GM19452 (cell line): ENCODE measurements around the gene ANKLE1.
A peak's percentile ranks its signal among the peaks of the same experiment; 100 is the strongest.

ENCODE experiments used
- ATAC-seq: cut with Tn5 transposase; IDR thresholded peaks from one replicate; pipeline ENCODE4 v1.9.1; 2021; ENCODE audit not compliant: unreplicated experiment

The ANKLE1 gene, protein sequence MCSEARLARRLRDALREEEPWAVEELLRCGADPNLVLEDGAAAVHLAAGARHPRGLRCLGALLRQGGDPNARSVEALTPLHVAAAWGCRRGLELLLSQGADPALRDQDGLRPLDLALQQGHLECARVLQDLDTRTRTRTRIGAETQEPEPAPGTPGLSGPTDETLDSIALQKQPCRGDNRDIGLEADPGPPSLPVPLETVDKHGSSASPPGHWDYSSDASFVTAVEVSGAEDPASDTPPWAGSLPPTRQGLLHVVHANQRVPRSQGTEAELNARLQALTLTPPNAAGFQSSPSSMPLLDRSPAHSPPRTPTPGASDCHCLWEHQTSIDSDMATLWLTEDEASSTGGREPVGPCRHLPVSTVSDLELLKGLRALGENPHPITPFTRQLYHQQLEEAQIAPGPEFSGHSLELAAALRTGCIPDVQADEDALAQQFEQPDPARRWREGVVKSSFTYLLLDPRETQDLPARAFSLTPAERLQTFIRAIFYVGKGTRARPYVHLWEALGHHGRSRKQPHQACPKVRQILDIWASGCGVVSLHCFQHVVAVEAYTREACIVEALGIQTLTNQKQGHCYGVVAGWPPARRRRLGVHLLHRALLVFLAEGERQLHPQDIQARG

DNA sequence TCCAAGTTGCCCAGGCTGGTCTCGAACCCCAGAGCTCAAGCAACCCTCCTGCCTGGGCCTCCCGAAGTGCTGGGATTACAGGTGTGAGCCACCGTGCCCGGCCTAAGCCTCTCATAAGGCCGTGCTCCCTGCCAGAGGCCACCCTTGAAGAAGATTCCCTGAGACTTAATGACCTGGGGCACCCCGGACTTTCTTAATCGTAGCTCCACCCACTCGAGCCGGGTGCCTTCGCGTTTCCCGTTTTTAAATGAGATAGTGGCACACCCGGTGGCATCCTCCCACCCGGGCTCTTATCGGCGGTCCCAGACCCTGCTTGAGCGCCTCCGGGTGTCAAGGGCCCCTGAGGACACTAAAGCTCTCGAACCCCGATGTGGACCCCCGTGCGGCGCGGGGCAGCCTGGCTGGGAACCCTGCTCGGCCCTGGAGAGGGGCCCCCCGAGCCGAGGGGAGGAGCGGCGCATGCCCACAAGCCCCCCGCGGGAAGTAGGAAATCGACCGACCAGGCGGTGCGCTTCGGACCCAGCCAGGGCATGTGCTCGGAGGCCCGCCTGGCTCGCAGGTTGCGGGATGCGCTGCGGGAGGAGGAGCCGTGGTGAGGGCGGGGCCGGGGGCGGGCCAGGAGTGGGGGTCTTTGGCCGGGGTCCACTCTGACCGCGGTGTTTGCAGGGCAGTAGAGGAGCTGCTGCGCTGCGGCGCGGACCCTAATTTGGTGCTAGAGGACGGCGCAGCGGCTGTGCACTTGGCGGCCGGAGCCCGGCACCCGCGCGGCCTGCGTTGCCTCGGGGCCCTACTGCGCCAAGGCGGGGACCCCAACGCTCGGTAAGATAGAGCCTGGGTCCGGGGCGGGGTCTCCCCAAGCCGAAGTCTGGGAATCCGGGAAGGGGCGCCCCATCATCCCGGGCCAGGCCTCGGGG, at the start of gene ANKLE1:
TSS of gene ANKLE1 (plus strand) at position 511 of the 914 bp plus-strand sequence. CDS start at position 531, 20 bp downstream.
- no peak for ATAC-seq

GRCh38 chr19:17232258-17232657, 49.4 kb upstream of the ANKLE1 start:
- no peak for ATAC-seq

- no peak for ATAC-seq
Measured at GRCh38 chr19:17234911-17235299, 46.8 kb upstream of the ANKLE1 start.

DNA sequence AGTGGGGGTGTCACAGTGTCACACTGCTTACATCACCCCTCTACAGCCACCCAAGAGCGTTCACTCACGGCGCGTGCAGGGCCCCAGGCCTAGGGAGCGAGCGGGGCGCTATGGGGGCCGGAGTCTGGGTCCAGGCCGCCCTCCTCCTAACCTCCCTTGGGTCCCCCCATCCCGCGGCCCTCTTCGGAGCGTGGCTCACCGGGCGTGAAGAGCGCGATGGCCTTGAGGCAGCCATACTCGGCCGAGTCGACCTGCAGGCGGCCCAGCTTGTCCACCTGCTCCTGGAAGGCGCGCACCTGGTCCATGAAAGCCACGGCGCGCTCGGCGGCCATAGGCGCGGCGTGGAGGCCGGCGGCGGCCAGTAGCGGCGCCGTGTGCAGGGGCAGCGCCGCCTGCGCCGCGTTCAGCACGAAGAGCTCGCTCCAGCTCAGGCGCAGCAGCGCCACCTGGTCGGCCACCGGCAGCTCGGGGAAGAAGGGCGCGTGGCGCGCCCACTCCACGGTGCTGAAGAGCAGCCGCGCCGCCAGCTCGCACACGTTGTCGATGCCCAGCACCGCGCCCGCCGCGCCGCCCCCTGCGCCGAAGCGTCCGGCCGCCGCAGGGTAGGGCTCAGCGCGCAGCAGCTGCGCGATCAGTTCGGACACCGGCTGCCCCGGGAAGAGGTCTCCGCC, 46.3 kb upstream of the ANKLE1 start:
- ATAC-seq, result peak; percentile 53

- no peak for ATAC-seq
Measured at GRCh38 chr19:17235971-17236777, 45.5 kb upstream of the ANKLE1 start.

DNA sequence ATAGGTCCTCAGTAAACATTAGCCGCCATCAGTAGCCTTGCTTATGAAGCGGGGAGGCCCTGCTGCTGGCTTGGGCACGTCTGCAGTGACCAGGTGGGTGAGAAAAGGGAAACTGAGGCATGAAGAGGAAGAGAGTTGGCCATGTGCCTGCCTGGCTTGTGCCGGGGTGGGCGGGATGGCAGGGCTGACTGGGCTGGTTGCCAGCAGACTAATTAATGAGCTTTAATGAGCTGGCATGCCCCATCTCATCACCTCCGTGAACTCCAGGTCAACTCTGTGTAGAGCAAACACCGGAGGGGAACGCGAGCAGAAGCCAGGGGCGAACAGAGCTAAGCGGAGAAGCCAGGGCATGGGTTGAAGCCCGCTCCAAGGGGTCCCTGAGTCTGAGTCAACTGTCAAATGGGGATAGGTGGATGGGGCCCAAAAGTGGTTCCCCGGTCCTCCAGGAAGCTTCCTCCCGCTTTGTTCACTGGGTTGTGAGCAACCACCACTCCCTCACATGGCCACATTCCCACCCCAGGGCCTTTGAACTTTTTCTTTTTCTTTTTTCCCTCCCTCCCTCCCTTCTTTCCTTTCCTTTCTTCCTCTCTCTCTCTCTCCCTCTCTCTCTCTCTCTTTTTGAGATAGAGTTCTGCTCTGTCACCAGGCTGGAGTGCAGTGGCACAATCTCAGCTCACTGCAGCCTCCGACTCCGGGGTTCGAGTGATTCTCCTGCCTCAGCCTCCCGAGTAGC, 44.7 kb upstream of the ANKLE1 start:
- ATAC-seq, result no peak

DNA sequence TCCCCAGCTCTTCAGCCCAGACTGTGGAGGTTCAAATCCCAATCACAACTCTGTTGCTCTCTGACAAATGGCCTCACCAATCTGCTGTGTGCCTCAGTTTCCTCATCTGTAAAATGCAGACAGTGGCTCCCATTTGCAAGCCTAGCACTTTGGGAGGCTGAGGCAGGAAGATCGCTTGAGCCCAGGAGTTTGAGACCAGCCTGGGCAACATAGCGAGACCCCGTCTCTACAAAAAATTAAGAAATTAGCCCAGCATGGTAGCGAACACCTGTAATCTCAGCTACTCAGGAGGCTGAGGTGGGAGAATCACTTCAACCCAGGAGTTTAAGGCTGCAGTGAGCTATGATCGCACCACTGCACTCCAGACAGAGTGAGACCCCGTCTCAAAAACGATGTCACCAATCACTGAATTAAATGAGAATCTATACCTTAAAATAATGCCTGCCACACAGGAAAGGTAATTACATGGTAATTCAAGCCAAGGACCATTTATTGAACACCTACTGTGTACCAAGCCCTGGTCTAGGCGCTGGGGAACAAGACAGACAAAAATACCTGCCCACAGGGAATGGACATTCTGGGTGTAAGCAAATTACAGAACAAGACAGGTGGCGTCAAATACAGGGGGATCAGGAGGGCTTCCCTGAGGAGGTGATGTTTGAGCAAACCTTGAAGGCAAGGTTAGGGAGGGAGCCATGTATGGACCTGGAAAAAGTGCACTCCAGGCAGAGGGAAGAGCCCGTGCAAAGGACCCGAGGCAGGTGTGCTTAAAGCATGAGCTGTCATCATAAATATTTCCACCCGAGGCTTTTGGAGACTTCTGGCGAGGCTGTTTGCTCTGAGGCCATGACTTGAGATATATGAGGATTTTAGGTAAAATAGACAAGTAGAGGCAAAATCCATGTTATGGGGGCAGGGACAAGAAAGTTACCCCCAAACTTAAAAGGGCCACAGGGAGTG, 43.7 kb upstream of the ANKLE1 start:
- ATAC-seq, result no peak

DNA sequence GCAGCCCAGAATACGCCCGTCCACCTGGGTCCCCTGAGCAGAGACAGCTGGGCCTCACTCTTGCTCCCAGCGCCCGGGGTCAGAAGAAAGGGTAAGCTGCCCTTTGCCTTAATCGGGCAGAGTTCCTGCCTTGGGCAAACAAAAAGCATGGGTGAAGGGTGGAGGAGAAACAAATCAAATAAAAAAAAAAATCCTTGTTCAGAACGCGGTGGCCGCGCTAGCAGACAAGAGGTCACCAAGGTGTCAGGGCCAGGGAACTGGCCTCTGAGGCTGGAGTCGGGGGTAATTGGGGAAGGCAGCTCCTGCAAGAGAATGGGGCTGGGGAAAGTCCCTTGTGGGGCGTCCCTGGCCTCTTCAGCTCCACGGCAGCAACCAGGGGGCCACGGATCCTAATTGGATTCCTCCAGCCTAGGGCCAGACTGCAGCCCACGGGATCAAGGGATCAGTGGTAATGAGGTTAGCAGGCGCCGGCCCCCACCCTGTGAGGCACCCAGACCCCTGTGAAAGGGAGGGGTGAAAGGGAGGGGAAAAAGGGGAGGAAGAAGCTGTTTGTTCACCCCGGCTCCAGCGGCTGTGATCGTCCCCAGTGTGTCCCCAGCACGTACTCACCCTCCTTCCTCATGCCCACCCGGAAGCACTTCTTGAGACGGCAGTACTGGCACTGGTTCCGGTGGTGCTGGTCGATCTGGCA, 41.5 kb upstream of the ANKLE1 start:
- ATAC-seq, result no peak

DNA sequence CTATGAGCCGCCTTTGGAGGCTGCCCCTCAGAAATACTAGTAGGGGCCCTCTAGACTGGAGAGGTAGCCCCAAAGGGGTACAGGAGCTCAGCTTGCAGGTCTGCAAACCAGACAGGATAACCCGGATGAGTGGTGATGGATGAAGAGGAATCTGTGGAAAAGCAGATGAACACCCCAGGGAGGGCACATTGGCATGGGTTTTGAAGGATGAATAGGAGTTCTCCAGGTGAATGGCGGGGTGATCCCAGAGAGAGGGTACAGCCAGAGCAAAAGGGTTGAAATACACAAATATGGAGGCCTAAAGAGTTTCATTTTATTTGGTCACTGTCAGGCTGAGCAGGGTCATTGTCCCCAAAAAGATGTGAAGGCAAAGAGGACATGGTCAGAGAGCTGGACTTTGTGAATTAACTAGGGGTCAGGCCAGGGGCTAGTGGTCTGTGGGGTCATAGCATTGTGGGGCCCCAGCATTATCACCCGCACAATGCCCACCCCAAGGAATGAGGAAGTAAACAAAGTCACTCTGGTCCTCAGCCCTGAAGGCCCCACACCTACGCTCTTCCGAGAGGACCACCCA, 40.8 kb upstream of the ANKLE1 start:
- ATAC-seq, result no peak

- no peak for ATAC-seq
Measured at GRCh38 chr19:17242431-17243208, 39.1 kb upstream of the ANKLE1 start.

GRCh38 chr19:17243211-17243829, 38.4 kb upstream of the ANKLE1 start:
- no peak for ATAC-seq

DNA sequence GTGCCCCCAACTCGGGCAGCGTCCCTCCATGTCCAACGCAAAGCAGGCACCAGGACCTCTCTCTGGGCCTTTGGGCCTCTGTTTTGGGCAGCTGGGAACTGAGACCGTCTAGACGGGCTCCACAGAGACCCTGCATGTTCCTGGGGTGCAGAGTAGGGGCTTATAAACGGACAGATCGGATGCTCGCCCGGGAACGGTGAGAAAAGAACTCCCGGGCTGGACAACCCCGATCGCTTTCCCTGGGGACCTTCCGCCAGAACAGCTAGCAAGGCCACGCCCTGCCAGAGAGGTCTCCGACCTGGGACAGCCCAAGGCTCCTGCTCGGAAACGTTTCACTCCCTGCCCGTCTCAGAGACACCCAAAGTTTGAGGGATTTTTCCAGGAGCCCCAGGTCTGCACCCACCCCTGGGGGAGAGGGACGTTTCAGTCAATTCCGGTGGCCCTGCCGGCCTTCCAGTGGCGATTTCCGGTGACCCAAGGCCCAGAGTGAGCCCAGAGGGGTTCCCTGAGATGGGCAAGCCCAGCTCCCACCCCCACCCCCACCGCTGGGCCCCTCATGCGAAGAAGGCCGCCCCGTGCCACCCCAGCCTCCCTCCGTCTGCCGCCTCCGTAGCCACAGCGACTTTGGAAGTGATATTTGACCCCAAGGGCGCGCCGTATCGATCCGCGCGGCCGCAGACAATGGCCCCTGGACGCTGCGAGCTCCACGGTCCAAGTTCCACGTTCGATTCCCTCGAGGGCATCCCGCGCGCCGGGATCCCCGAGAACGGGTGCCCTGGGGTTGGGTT, 37.7 kb upstream of the ANKLE1 start:
- ATAC-seq, result no peak

- ATAC-seq, result peak; percentile 22
Measured at GRCh38 chr19:17244618-17245534, 36.8 kb upstream of the ANKLE1 start.

- peak; percentile 27 for ATAC-seq
Measured at GRCh38 chr19:17245535-17245984, 36.1 kb upstream of the ANKLE1 start, which contains the start of gene NR2F6. TSS of gene NR2F6 (minus strand) at chr19:17245919. CDS start at chr19:17245220, 699 bp downstream.
